Esophagus muscularis mucosa (tissue), 3 donors: ENCODE measurements around the gene CLTB.

Experiments
- CTCF ChIP-seq, 3 experiments: fragments of 200-600 bp in 2 of 3; fragments of 450-650 bp in 1 of 3; sonication (generic) in 2 of 3; IDR thresholded peaks; one replicate each; pipeline ENCODE4 v1.5.1; 2017 to 2019; ENCODE audit warnings: antibody characterized with exemption in 3 of 3, mild to moderate bottlenecking in 2 of 3, moderate library complexity in 1 of 3
- POLR2A ChIP-seq: fragments of 450-650 bp; IDR thresholded peaks from one replicate; pipeline ENCODE4 v1.6.1; 2017; ENCODE audit warnings: antibody characterized with exemption, moderate library complexity, mild to moderate bottlenecking, low read depth

GRCh38 chr5:176362233-176362490 is 54.2 kb downstream of the CLTB start:
- TF ChIP-seq CTCF (IDR thresholded peaks at IDR 0.05) (no peak), POLR2A (no peak)
